T47D (cell line): ENCODE measurements around the gene KCNK2.
A peak's percentile ranks its signal among the peaks of the same experiment; 100 is the strongest.
"Not testable (repeated sequence)": the region's sequence is repeated elsewhere in the genome, so short reads cannot be mapped to it uniquely, and the experiment has no call there.

ENCODE experiments used
- DNase-seq, 2 experiments: peaks; one replicate each; pipeline versions ENCODE4 v3.0.0 to v3.0.0-alpha.2; 2011 to 2012; ENCODE audit warnings: low read depth in 1 of 2, low spot score in 1 of 2
- JUND ChIP-seq: IDR thresholded peaks from 2 replicates; pipeline ENCODE4 v1.6.1; 2012; ENCODE audit warnings: low read depth
- in situ Hi-C: cut with HindIII; loops from 2 replicates; pipeline ENCODE4 v1.10.0; 2016; ENCODE audit warnings: low sequenced_read_pairs, low pct_unique_long_range_greater_than_20kb

Gene KCNK2

GRCh38 chr1:215143497-215143896 lies 61.0 kb downstream of the KCNK2 start:
- no peak for DNase-seq
- TF ChIP-seq JUND: no peak
- in situ Hi-C loops: no loop called here

DNA sequence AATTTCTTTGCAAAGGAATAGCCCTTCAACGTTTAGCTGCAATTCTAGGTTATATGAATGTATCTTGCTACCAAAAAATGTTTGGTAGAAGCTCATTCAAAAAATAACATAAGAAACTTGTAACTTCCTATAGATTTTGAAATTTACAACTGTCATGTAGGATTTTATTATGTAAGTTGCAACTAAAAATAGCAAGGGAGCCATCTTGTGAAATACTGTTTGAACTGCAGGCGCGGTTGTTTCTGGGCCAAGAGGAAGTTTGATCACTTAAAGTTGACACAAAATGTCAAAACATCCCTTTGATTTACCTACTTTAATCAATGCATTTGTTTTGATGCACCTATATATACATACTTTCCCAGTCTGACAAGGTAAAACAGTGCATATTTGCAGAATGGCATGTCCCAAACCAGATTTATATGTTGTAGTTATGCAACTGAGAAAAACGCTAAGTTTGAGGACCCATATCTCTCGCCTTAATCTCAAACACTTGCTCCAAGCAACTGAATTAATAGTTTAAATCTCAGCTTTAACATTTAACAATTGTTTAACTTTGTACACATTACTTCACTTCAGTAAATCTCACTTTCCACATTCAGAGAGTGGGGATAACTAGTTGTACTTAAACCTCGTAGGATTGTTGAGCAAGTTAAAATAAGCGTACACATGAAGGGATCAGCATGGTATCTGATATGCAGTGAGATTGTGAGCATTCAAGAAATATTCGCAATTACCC lies 63.9 kb downstream of the KCNK2 start:
- peak; percentile 95 for TF ChIP-seq JUND
- peak in 1 of 2 experiments; percentile 92 for DNase-seq
- in situ Hi-C loops: no loop called here

GRCh38 chr1:215147024-215147423 lies 64.5 kb downstream of the KCNK2 start:
- in situ Hi-C loops: no loop called here
- no peak for TF ChIP-seq JUND

DNA sequence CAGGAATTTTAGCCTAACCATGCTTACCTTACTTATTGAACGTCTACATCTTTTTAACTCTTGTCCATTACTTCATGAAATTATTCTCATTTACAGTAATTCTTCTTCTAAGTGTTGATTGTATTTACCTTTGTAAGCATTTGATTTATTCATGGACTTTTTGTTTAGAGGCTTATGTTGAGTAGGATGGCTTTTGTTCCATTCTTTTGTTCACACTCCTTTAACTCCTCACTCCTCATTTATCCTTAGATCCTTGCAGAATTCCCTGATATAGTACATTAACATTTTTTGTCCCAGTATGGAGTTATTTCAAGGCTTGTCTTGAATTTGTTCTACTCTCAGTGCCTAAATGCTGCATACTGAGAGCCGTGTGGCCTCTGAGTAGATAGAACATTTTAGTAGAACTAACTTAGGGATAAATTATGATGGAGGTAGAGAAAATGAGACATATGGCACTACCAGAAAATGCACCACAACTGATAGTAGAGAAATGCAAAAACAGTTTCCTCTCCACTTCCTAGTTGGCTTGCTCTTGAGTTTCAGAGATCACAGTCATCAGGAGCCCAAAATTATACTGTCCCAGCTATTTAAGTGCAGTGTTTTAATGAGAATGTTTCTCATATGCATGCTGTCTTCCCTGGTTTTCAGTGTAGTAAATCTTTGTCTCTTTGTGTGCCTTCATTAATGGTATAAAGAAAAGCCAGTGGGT lies 69.5 kb downstream of the KCNK2 start:
- in situ Hi-C loops: no loop called here
- no peak for TF ChIP-seq JUND
- DNase-seq: no peak

More at GRCh38 chr1:215147024-215147423, 64.5 kb downstream of the KCNK2 start:
- no peak for DNase-seq

DNA sequence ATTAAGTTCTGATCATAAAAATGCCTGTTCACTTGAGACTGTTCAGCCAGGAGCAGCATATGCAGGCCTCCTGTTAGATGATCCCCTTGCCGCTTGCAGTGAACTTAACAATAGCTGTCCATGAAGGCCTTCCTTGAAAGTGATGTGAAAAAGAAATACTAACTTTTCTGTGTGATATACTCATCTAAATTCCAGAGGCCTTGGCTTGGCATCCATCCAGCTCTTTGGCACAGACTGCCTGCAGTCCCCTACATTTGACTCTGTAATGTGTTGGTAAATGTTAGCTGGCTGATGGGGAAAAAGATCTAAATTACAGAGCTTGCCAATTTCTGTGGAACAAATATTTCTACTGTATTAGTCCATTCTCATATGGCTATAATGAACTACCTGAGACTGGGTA lies 73.7 kb downstream of the KCNK2 start:
- peak in 1 of 2 experiments; percentile 52 for DNase-seq
- no peak for TF ChIP-seq JUND
- in situ Hi-C loops: no loop called here

GRCh38 chr1:215160351-215160750 lies 77.8 kb downstream of the KCNK2 start:
- no peak for DNase-seq
- no peak for TF ChIP-seq JUND
- in situ Hi-C loops: no loop called here

- DNase-seq, in situ Hi-C loops: not testable (repeated sequence)
These were observed 80.6 kb downstream of the KCNK2 start for GRCh38 chr1:215163144-215163543.

DNA sequence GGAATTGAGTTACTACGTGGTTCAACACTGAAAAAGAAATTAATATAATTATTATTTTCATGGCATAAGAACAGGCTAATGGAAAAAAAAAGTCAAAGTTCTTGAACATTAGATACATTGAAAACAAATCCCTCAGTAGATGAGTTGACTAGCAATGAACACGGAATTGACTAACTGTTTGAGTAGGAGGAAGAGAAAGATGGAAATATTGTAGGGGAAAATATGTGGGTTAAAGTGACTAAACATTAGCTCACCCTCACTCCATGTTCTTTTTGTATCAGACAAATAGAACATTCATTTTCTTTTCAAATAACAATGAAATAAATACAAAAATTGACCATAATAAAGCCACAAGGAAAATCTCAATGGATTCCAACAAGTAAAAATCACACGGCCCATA lies 84.3 kb downstream of the KCNK2 start:
- in situ Hi-C loops: no loop called here
- no peak for TF ChIP-seq JUND
- DNase-seq: no peak

DNA sequence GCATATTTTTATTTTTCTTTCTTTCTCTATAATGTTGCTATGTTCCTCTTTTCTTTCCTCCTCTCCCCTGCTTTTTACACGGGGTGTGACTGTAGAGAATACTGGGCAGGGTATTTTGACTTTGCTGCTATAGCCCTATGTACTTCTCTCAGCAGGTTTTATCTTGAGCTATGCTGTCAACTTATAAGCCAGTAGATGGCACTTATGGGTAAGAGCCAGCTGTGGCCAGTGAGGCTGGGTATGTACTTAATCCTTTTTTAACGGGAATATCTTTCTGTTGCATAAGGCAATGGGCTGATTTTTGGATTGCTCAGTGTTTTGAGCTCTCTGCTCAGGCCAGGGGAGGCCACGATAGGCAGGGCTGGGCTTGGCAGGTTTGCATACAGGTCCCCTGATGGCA lies 99.0 kb downstream of the KCNK2 start:
- in situ Hi-C loops: no loop called here
- no peak for TF ChIP-seq JUND
- DNase-seq: peak in 1 of 2 experiments; percentile 87

GRCh38 chr1:215185067-215185620 lies 102.6 kb downstream of the KCNK2 start:
- no peak for DNase-seq
- TF ChIP-seq JUND: no peak
- in situ Hi-C loops: no loop called here

GRCh38 chr1:215188302-215188950 lies 105.9 kb downstream of the KCNK2 start:
- TF ChIP-seq JUND: no peak
- in situ Hi-C loops: no loop called here
- no peak for DNase-seq

GRCh38 chr1:215192306-215192705 lies 109.8 kb downstream of the KCNK2 start:
- no peak for DNase-seq
- in situ Hi-C loops: no loop called here

DNA sequence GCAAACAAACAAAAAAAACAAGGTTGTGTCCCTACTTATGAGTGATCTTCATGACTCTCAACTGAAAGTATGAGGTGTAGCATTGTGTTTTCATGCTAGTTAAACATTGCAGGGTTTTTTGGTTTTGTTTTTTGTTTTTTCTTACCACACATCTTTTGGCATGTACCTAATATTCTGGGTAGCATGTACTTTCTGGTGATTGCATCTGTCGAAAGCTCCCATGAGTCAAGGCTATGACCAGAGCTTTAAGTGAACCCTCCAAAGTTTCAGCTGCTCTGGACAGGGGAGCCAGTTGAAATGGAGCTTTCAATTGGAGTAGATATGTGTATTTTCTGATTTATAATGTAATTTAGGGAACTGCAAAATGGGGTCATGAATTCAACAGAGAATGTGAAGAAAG lies 115.5 kb downstream of the KCNK2 start:
- in situ Hi-C loops: no loop called here
- no peak for DNase-seq
- TF ChIP-seq JUND: no peak

More at GRCh38 chr1:215192306-215192705, 109.8 kb downstream of the KCNK2 start:
- TF ChIP-seq JUND: no peak
